HCEC 1CT (cell line): ENCODE measurements around the gene CENPP.

Experiments
- DNase-seq: peaks from one replicate; pipeline ENCODE4 v3.0.0-alpha.2; 2017

CENPP gene

DNA sequence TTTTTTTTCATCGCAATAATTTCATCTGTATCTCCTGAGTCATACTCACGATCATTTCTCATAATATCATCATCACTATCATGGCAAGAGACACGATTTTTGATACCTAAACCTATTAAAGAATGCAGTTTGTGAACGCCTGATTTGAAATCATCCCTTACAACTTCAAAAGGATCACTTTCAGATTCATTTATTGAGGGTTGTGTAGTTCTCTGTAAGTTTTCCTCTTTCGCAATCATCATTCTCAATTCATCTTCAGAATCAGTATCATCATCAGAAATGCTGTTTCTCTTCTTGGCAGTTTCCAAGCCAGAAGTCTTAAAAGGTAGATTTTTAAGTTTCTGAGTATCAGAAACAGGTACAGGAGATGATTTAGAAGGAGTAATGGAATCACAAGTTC, 10.3 kb upstream of the CENPP start:
- no peak for DNase-seq

DNA sequence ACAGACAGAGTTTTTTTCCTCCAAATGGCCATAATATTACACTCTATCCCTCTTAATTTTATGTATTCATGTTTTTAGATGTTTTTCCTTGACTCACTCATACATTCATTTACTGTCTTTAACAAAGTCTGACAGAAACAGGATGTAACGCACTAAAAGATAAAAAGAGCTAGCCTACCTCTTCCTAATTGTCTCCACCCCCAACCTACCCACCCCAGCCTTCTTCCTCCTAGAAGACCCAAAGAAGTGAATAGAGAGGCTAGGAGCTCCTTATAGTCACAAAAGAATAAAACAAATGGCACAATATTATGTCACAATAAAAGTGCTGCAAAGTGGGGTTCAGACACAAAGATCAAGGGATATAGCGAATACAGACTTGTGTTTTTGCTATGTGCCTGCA, 1.3 kb upstream of the CENPP start:
- DNase-seq: no peak

DNA sequence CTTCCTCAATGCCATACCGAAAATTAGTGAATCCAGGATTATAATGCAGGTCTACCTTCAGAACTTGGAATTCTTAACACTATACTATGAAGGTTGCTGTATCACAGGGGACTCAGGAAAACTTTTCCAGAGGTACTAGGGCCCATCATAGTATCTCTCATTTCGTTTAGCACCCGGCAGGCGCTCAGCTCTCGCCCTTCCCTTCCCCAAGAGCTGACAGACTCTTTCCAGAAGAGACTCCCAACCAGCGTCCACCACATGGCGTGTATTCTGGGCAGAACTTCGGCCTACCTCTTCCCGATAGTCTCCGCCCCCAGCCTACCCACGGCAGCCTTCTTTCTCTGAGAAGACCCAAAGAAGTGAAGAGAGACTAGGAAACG, 874 bp upstream of the CENPP start:
- no peak for DNase-seq

DNA sequence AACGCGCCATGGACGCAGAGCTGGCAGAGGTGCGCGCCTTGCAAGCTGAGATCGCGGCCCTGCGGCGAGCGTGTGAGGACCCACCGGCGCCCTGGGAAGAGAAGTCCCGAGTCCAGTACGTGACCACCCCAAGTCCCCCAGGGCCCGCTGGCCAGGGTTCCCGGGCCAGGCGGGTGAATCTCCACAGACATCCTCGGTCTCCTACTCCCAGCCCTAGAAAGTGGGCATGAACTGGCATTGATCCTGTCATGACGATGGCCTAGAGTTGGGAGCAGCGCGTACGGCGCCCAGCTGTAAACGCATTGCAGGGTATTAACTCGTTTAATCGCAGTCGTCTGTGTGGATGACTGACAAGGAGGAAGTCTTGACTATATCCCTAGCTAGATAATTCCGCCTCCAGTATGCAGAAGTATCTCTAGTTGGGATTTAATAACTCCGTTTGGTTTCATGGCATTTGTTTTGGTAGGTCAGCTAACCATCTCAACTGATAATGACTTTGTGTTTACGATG, 293 bp downstream of the CENPP start:
- no peak for DNase-seq

DNA sequence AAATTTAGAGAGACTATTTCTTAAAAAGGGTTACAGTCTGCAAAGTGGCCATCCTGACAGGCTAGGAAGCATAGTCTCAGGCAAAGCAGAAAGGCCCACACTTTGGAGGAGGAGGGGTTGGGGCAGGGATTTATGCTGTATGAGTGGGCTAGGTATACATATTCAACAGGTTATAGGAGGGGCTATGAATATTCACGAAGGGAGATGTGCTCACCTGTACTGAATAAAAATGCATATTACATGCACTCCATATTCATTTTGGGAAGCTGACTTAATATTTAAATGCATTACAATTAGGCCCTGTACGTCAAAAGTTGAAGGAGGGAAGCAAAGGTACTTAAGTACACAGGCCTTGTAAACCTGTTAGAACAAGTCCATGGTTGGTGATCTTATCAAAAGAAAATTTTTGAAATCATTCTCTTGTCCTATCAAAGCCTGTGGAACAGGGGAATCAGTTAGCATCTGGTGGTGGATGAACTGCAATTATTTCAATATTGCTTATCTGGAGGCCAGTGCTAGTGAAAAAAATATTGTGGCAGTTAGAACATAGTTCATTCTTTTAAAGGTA, 1.6 kb downstream of the CENPP start:
- no peak for DNase-seq

DNA sequence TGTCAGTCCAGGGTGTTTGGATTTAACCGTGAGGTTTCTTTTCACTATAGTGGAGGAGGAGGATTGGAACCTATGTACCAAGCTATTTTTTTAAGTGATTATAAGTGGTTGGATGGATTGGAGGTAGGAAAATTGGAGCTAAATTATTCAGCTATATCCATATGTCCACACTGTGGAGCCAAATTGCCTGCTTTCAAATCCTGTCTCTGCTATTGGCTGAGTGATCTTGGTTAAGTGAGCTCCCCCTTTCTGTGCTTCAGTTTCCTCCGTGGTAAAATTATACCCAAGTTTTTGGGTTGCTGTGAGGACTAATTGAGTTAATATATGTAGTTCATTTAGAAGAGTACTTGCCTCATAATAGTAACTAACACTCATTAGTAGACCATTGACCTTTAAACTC, 2.5 kb downstream of the CENPP start:
- DNase-seq: peak; percentile 68

DNA sequence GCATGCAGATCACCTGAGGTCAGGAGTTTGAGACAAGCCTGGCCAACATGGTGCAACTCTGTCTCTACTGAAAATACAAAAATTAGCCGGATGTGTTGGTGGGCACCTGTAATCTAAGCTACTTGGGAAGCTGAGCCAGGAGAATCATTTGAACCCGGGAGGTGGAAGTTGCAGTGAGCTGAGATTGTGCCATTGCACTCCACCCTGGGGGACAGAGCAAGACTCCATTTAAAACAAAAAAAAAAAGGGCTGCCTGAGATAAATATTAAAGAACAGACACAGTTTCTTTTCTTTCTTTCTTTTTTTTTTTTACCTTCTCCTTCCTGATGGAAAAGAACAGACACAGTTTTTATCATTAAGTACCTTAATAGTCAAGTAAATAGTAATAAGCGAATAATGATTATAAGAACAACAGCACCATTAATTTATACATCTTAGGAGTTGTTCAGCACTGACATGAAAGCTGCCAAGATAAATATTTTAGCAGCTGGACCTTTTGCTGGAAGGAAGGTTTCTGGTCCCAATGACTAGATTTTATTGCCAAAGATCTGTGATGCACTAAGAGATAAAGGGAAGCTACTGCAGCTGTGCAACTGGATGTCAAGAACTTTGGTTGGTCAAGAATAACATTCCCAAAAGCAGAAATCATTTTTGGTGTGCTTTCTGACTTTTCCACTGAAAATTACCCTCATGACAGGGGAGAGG, 7.0 kb downstream of the CENPP start:
- DNase-seq: no peak

DNA sequence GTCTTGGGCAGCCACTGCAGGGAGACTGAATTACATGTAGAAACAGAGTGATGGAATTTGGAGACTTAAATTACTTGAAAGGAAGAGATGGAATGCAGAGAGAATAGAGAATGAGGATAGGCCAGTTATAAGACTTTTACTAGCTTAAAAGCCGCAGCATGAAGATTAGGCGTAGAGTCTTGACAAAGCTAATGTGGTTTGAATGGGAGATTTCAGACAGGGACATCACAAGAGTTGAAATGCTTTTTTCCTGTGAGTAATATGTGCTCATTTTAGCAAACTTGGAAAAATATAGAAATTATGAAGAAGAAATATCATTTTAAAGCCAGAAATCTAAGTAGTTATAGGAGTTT, 7.5 kb downstream of the CENPP start:
- no peak for DNase-seq

DNA sequence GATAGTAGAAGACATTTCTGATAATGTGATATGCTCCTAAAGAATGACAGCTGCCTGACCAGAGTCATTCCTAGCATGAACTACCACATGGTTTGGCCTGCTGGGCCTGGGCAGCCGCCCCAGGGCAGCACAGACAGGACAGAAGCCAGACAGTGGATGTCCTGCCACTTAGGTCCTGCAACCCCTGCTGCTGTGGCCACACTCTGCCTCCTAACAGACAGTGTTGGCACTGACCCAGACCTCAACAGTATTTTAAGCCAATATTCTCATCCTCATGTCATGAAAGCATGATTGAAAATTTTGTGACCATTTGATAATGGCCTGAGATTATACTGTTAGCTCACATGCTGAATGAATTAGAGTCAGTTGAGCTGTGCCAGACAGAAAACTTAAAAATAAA, 15.8 kb downstream of the CENPP start:
- DNase-seq: no peak

DNA sequence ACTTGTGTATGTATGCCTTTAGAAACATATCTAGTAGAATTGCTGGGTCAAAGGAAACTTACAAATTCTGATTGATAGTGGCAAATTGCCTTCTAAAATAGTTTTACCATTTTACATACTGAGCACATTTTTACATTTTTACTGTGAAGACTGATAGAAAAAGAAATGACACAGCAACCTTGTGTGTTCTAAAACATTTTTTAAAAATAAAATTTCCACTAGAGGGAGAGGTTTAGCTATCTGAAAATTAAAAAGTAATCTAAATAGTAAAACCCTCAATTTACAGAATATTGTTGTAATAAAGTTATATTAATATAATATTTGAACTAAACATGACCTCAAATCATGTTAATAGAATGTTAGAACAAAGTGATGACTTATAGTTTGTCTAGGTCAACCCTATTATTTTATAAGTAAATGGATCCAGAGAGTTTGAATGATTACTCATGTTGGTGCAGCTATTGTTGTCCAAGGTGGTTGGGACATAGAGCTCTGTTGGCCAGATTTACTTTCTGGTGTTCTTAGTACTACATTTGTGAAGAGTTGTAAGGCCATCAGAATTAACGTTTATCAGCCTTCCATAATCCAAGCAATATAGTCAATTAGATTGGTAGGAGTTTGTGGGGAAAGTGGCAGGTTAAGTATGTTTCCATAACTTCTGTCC, 17.2 kb downstream of the CENPP start:
- peak; percentile 15 for DNase-seq

DNA sequence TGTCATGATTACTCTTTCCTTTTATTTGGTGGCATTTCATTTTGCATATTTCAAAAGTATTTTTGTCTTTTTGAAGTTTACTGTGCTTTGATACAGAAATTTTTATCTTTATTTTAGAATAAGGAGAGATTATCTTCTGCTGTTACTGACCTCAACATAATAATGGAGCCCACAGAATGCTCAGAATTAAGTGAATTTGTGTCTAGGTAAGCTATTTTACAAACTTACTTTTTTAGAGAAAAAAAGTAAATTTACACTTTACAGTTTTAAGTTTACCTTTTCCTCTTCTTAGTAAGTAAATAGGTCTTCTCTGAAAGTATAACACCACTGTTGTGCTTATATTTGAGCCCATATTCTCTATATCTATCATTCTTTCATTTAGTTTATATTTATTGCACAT, 19.8 kb downstream of the CENPP start:
- no peak for DNase-seq

DNA sequence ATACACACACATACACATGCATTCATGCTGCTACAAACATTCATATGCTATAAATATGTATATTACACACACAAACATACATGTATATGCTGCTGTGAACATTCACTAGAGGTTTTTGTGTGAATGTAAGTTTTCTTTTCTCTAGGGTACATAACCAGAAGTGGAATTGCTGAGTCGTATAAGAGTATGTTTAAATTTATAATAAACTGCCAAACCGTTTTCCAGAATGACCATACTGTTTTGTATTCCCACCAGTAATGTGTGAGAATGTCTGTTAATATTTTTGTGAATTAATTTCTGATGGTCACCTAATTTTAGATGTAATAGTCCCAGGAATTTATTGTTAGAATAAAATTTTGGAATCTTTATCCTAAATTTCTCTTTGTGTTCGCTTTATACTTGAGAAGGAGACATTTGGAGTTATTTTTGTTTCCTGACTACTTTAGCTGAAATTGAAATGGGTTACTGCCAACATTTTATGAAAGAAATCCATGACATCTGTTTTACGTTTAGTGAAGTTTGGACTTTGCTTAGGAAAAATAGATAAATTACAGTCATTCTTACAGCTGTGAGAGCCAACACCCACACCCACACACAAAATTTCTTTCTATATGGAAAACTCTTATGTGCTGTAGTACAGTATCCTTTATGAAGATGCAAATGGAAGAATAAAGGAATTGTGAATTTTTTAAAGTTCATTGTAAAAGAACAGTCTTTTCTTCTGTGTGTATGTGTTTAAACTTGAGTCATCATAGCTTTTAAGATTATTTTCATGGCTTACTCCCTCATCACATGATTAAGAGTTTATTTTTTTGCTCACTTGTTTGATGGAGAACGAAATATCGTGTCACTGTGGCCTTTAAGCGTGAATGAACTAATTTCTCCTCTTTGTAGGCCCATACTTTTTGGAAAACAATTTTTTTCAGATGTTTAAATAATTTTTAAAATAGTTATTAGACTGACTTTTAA, 24.3 kb downstream of the CENPP start:
- peak; percentile 33 for DNase-seq

DNA sequence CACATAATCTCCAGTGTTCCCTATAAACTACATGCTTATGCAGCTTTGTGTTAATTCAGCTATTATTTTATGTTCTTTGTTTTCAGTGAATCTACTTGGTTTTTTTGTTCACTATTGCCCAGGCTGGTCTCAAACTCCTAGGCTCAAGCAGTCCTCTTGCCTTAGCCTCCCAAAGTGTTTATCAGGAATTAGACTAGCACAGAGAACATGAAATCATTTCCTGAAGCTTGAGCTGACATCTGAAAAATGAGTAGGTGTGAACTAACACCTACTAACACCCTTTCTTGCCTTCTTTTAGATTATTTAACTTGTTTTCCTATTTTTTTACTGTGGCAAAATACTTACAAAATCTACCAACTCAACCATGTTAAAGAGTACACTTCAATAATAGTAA, 25.0 kb downstream of the CENPP start:
- DNase-seq: no peak

DNA sequence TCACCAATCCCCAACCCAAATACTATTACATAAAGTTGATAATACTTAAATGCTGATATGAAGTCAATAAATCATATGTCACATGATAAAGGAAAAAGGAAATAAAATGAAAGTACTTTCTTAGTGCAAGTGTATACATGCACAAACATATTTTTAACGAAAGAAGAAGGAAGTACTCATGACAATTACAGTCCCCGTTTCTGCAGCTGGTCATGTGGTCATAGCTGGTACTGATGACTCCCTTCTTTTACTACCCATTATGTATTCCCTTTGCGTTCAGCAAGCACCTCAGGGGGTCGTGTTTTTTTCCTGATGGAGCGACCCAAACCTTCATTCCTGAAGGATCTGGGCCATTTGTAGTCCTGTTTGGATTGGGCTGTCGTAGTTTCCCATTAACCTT, 27.3 kb downstream of the CENPP start:
- no peak for DNase-seq

DNA sequence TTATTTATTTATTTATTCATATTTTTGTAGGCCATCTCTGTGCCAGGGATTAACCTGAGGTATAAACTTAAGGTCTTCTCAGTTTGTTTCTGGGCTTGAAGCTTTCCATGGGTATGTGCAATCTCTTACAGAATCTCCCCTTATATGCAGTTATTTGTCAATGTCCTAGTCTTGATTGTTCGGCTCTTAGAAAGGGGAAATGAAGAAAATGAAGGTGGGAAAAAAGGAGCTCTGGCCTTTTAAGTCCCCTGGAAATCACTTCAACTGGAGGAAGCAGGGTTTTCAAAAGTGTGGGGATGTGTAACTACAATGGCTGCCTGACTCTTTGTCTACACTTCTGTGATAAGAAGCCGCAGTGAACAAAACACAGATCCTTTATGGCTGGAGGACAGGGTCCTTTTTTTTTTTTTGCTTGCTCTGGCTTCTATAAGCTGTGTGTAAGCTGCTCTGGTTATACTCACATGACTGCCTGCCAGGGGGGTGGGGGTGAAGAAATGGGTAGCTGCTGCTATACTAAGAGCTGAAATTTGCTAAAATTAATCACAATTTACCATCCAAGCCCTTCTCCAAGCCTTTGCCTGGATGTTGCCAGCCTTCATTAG, 33.7 kb downstream of the CENPP start:
- DNase-seq: no peak

DNA sequence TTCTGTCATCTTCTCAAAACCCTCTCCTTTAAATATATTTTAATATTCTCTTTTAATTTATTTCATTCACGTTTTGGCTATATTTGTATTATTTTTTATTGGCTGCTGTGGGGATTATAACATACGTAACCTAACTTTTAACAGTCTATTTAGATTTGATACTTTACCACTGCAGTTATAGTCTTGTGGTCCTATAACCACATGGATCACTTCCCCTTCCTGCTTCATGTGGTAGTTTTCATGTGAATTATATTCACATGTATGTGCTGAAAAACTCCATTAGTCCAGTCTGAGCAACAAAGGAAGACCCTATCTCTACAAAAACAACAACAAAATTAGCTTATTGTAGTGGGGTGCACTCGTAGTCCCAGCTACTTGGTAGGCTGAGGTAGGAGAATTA, 34.3 kb downstream of the CENPP start:
- no peak for DNase-seq

DNA sequence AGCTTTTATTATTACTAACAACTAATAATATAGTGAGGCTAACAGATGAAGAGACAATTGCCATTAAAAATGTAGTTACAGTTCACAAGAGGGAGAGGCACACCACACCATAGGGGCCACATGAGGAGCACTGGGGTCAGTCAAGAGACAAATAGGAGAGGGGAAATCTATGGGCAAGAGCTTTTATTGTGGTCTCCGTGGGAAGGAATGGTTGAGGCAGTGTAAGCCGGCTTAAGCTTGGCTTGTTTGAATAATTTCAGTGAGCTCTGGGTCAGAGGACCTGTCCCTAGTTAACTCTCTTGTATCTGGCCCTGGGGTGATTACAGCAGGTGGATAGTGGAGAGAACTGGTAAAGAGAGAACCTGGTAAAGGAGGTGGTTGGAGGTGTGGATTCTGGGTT, 43.3 kb downstream of the CENPP start:
- DNase-seq: no peak

DNA sequence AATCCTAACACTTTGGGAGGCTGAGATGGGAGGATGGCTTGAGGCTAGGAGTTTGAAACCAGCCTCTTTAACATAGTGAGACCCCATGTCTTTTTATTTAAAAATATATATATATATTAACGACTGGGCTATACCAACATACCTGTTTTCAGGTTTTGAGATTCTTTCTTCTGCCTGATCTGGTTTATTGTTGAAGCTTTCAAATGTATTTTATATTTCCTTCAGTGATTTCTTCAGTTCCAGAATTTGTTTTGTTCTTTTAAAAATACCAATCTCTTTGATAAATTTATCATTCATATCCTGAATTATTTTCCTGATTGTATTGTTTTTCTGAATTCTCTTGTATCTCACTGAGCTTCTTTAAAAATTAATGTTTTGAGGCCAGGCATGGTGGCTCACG, 47.4 kb downstream of the CENPP start:
- no peak for DNase-seq

DNA sequence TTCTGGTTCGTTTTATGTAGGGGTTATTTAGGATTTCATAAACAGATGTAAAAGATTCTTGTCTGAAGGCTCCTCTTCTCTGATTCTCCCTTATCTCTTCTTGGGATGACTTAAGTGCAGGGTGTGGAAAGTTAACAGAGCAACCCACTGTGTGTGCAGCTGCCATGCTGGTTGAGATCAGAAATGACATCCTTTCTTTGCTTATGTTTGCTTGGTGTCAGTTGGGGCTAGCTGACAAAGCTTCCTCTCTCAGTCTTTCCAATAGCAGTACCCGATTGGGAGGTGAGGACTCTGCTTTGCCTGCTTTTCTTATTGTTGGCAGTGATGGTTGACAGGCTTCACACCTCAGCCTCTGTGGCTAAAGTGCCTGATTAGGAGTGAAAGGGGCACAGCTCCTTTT, 52.1 kb downstream of the CENPP start:
- no peak for DNase-seq

DNA sequence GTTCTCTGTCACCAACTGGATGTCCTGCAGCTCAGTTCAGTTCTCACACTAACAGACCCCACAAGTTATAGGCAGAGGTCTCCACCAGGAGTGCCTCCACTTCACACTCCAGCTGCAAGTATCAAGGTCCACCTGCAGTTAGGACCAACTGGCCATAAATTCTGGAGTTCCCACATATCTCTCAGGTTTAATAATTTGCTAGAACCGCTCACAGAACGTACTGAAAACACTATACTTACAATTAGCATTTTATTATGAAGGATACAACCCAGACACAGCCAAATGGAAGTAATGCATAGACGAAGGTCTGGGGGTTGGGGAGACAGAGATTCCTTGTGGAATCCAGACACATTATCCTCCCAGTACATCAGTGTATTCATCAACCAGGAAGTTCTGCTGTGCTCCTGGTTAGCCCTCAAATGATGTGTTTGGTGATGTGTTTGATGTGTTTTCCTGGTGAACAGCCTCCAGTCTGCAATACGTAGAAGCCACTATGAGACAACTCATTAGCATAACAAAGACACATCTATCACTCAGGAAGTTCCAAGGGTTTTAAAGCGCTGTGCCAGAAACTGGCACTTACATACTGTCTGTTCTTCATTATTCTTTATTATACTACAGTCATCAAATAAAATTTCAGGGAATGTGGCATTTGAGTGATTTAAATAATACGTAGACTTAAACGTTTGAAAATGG, 53.3 kb downstream of the CENPP start:
- no peak for DNase-seq

DNA sequence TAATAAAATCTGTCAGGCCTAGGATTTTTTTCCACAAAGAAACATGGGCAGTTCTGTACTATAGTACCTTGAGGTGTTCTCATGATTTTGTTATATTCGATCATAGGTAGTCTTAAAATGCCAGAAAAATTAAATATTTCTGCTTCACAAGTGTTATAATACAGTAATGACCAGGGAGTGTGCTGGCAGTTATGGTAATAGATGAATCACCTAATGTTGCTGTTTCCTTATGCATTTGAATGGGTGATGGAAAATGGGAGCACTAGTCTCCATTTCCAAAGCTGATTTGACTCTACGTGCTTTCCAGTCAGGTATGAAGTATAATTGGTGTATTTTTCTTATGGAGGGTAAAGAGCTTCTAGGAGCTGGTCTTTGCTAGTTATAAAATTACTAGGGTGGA, 54.9 kb downstream of the CENPP start:
- DNase-seq: no peak

DNA sequence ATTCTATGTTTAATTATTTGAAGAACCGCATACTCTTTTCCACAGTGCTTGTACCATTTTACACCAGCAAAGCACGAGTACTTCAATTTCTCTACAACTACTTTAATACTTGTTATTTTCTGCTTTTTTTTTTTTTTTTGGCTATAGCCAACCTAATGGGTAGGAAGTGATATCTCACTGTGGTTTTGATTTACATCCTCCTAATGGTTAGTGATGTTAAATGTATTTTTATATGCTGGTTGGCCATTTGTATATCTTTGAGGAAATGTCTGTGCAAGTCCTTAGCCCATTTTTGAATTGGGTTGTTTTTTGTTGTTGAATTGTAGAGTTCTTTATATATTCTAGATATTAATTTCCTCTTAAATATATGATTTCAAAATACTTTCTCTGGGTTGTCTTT, 56.0 kb downstream of the CENPP start:
- no peak for DNase-seq
